H1 (cell line): Measurements from ENCODE around the gene ZBTB7B. TPM values are rescaled to one million over a fixed set of nuclear protein-coding genes. Genes with fewer than 3 reads are reported as not detected.

Experiments
- CTCF ChIA-PET: fragments of 300-600 bp; sonication (Branson Sonifier 250); formaldehyde crosslinking; loops from one replicate; lab custom pipeline; 2021; ENCODE audit not compliant: partially characterized antibody; lab: Charles Lee
- POLR2A ChIA-PET: fragments of 300-600 bp; sonication (Branson Sonifier 250); formaldehyde crosslinking; loops from one replicate; lab custom pipeline; 2021; ENCODE audit warnings: inconsistent platforms; ENCODE audit not compliant: partially characterized antibody; lab: Charles Lee
- DNase-seq, 2 experiments: peaks; one replicate each; pipeline versions ENCODE4 v3.0.0 to v3.0.0-alpha.2; 2010 to 2022; ENCODE audit warnings: low spot score in 2 of 2, low read depth in 1 of 2, mixed read lengths in 1 of 2
- FAIRE-seq: peaks from 2 replicates; lab custom pipeline; 2011; peaks lifted over from hg19 to GRCh38; lab: Jason Lieb, UNC
- H2AFZ ChIP-seq: 2 replicates; pipeline ENCODE4 v1.8.1; 2012; ENCODE audit warnings: low read length, inconsistent platforms
- H2AK5ac ChIP-seq: 2 replicates; pipeline ENCODE4 v1.6.1; 2013; ENCODE audit warnings: low read depth, low read length
- H2BK120ac ChIP-seq: replicated peaks from 2 replicates; pipeline ENCODE3; 2013; ENCODE audit warnings: low read depth, low read length, inconsistent platforms
- H2BK12ac ChIP-seq: 2 replicates; pipeline ENCODE4 v1.6.1; 2013; ENCODE audit warnings: low read depth, low read length
- H2BK15ac ChIP-seq: 2 replicates; pipeline ENCODE4 v1.6.1; 2013; ENCODE audit warnings: low read length
- H2BK20ac ChIP-seq: 2 replicates; pipeline ENCODE4 v1.6.1; 2013; ENCODE audit warnings: low read length
- H2BK5ac ChIP-seq: 2 replicates; pipeline ENCODE4 v1.6.1; 2013; ENCODE audit warnings: low read depth, low read length
- H3K14ac ChIP-seq: 2 replicates; pipeline ENCODE4 v1.6.1; 2013; ENCODE audit warnings: inconsistent platforms; ENCODE audit not compliant: insufficient read length
- H3K18ac ChIP-seq: 2 replicates; pipeline ENCODE4 v1.6.1; 2013; ENCODE audit warnings: low read length; ENCODE audit errors: extremely low read depth
- H3K23ac ChIP-seq: 2 replicates; pipeline ENCODE4 v1.6.1; 2013; ENCODE audit warnings: inconsistent platforms; ENCODE audit not compliant: insufficient read length
- H3K23me2 ChIP-seq: 2 replicates; pipeline ENCODE4 v1.6.1; 2013; ENCODE audit warnings: low read depth, low read length
- H3K27ac ChIP-seq: 2 replicates; pipeline ENCODE4 v1.6.1; 2011; ENCODE audit warnings: low read depth, low read length, inconsistent platforms
- H3K27me3 ChIP-seq, 4 experiments: replicated peaks in 1 of 4; 1 replicate in 1 of 4; 2 replicates in 3 of 4; pipeline versions ENCODE4 v1.6.1 to v1.8.1; 2011 to 2013; ENCODE audit warnings: low read length in 3 of 4, mild to moderate bottlenecking in 3 of 4, inconsistent platforms in 2 of 4, mixed read lengths in 2 of 4, moderate library complexity in 1 of 4; ENCODE audit not compliant: control insufficient read depth in 3 of 4, insufficient read depth in 3 of 4; ENCODE audit errors: extremely low read depth in 1 of 4
- H3K36me3 ChIP-seq, 4 experiments: 2 replicates each; pipeline versions ENCODE4 v1.6.1 to v1.8.1; 2011 to 2013; ENCODE audit warnings: mild to moderate bottlenecking in 4 of 4, low read length in 3 of 4, moderate library complexity in 2 of 4, control low read depth in 1 of 4, inconsistent platforms in 1 of 4; ENCODE audit not compliant: insufficient read depth in 4 of 4, control insufficient read depth in 2 of 4
- H3K4ac ChIP-seq: replicated peaks from 2 replicates; pipeline ENCODE3; 2013; ENCODE audit warnings: low read length, low read depth, mixed read lengths, inconsistent platforms; ENCODE audit not compliant: insufficient read length
- H3K4me1 ChIP-seq, 4 experiments: replicated peaks in 1 of 4; 1 replicate in 1 of 4; 2 replicates in 3 of 4; pipeline versions ENCODE4 v1.6.1 to v1.8.1; 2011 to 2013; ENCODE audit warnings: low read length in 3 of 4, inconsistent platforms in 2 of 4, mixed read lengths in 1 of 4; ENCODE audit not compliant: insufficient read depth in 4 of 4, control insufficient read depth in 3 of 4
- H3K4me2 ChIP-seq, 2 experiments: 2 replicates each; pipeline versions ENCODE4 v1.6.1 to v1.8.1; 2011 to 2013; ENCODE audit warnings: low read depth in 2 of 2, low read length in 2 of 2, control low read depth in 1 of 2, inconsistent platforms in 1 of 2, mild to moderate bottlenecking in 1 of 2; ENCODE audit not compliant: insufficient read depth in 1 of 2
- H3K4me3 ChIP-seq, 4 experiments: fragments of 200-600, 300-600 bp in 1 of 4; sonication (generic), shearing (Covaris generic), sonication (Bioruptor Twin) in 1 of 4; 2 replicates each; pipeline versions ENCODE4 v1.5.1 to v1.8.1; 2011 to 2016; ENCODE audit warnings: low read length in 4 of 4, low read depth in 3 of 4, control low read depth in 2 of 4, inconsistent platforms in 2 of 4, mild to moderate bottlenecking in 2 of 4, mixed read lengths in 1 of 4, moderate library complexity in 1 of 4; ENCODE audit not compliant: insufficient read depth in 2 of 4; ENCODE audit errors: extremely low read depth in 1 of 4
- H3K56ac ChIP-seq: replicated peaks from 2 replicates; pipeline ENCODE3; 2013; ENCODE audit warnings: low read depth, mild to moderate bottlenecking, mixed read lengths, low read length, inconsistent platforms; ENCODE audit not compliant: insufficient read length
- H3K79me1 ChIP-seq: 2 replicates; pipeline ENCODE4 v1.6.1; 2013; ENCODE audit warnings: low read depth, low read length, control low read depth
- H3K79me2 ChIP-seq, 2 experiments: 2 replicates each; pipeline versions ENCODE4 v1.6.1 to v1.8.1; 2012 to 2013; ENCODE audit warnings: low read length in 2 of 2, mild to moderate bottlenecking in 2 of 2, inconsistent platforms in 1 of 2; ENCODE audit not compliant: insufficient read depth in 2 of 2, control insufficient read depth in 1 of 2
- H3K9ac ChIP-seq, 4 experiments: replicated peaks in 1 of 4; 1 replicate in 1 of 4; 2 replicates in 3 of 4; pipeline versions ENCODE4 v1.6.1 to v1.8.1; 2011 to 2013; ENCODE audit warnings: low read depth in 3 of 4, low read length in 3 of 4, control low read depth in 2 of 4, mild to moderate bottlenecking in 2 of 4, moderate library complexity in 2 of 4, inconsistent platforms in 1 of 4; ENCODE audit errors: extremely low read depth in 1 of 4
- H3K9me3 ChIP-seq, 2 experiments: 2 replicates each; pipeline versions ENCODE4 v1.6.1 to v1.8.1; 2012 to 2013; ENCODE audit warnings: mild to moderate bottlenecking in 2 of 2, moderate library complexity in 2 of 2, control low read depth in 1 of 2, inconsistent platforms in 1 of 2, low read depth in 1 of 2, low read length in 1 of 2, mixed read lengths in 1 of 2; ENCODE audit not compliant: insufficient read depth in 2 of 2
- H4K20me1 ChIP-seq, 2 experiments: replicated peaks in 1 of 2; 2 replicates each; pipeline versions ENCODE3 to v1.8.1; 2011 to 2013; ENCODE audit warnings: inconsistent platforms in 2 of 2, low read length in 2 of 2, mild to moderate bottlenecking in 1 of 2; ENCODE audit not compliant: insufficient read depth in 2 of 2, control insufficient read depth in 1 of 2
- H4K5ac ChIP-seq: 2 replicates; pipeline ENCODE4 v1.6.1; 2013; ENCODE audit warnings: low read length, low read depth, mixed read lengths, inconsistent platforms; ENCODE audit not compliant: insufficient read length
- H4K8ac ChIP-seq: 2 replicates; pipeline ENCODE4 v1.8.0; 2013; ENCODE audit warnings: mild to moderate bottlenecking, moderate library complexity, low read length, inconsistent platforms; ENCODE audit not compliant: insufficient read depth; ENCODE audit errors: extremely low read depth
- H4K91ac ChIP-seq: replicated peaks from 2 replicates; pipeline ENCODE3; 2013; ENCODE audit warnings: low read length, mixed read lengths, inconsistent platforms; ENCODE audit not compliant: insufficient read length
- BCL11A ChIP-seq, 2 experiments: IDR thresholded peaks; one replicate each; pipeline ENCODE4 v1.6.1; 2011; ENCODE audit warnings: low read depth in 2 of 2, low read length in 2 of 2, mild to moderate bottlenecking in 2 of 2
- CHD1 ChIP-seq: IDR thresholded peaks from 2 replicates; pipeline ENCODE4 v1.6.1; 2012; ENCODE audit warnings: low read depth, low read length, improper control_type of control experiment
- KDM1A ChIP-seq: fragments of 200-600, 300-600 bp; sonication (generic); IDR thresholded peaks from 2 replicates; pipeline ENCODE4 v1.7.1; 2016; ENCODE audit warnings: mild to moderate bottlenecking, low read length, borderline replicate concordance
- KDM5A ChIP-seq: fragments of 200-600 bp; IDR thresholded peaks from 2 replicates; pipeline ENCODE4 v1.7.1; 2012; ENCODE audit warnings: mild to moderate bottlenecking, low read length, inconsistent platforms, mixed read lengths
- POLR2A ChIP-seq, 2 experiments: IDR thresholded peaks; 1 replicate in 1 of 2; 2 replicates in 1 of 2; pipeline ENCODE4 v1.6.1; 2011; ENCODE audit warnings: low read depth in 2 of 2, low read length in 2 of 2, mild to moderate bottlenecking in 2 of 2; ENCODE audit errors: control extremely low read depth in 1 of 2
- POU5F1 ChIP-seq: IDR thresholded peaks from 2 replicates; pipeline ENCODE4 v1.6.1; 2011; ENCODE audit warnings: low read depth, mild to moderate bottlenecking, low read length, moderate library complexity
- RXRA ChIP-seq: IDR thresholded peaks from 2 replicates; pipeline ENCODE4 v1.6.1; 2011; ENCODE audit warnings: low read depth, mild to moderate bottlenecking, low read length, moderate library complexity; ENCODE audit not compliant: insufficient read depth
- SUZ12 ChIP-seq: fragments of 200-600 bp; sonication (generic); IDR thresholded peaks from 2 replicates; pipeline ENCODE4 v1.6.1; 2012; ENCODE audit warnings: mild to moderate bottlenecking, inconsistent platforms, low read length, moderate library complexity, mixed read lengths
- TBP ChIP-seq: IDR thresholded peaks from 2 replicates; pipeline ENCODE4 v1.6.1; 2011; ENCODE audit warnings: low read depth, low read length, improper control_type of control experiment
- WGBS, 2 experiments: shearing (Covaris generic) in 1 of 2; methylation state at CpG; one replicate each; pipeline versions ENCODE4 v1.1.6 to v1.1.7; 2013 to 2015; ENCODE audit warnings: low lambda C conversion rate in 2 of 2, mixed read lengths in 2 of 2, inconsistent platforms in 1 of 2, low coverage in 1 of 2, missing lambda C conversion rate in 1 of 2; ENCODE audit not compliant: insufficient replicate concordance in 2 of 2, insufficient coverage in 1 of 2, insufficient read length in 1 of 2; ENCODE audit errors: extremely low coverage in 1 of 2, missing lambda C conversion rate in 1 of 2; 5-methylcytosine and 5-hydroxymethylcytosine counted together
- polyA plus RNA-seq, 7 experiments: library from polyadenylated mRNA; depleted of rRNA in 3 of 7; stranded (reverse) in 5 of 7; unstranded in 2 of 7; fragments of >200 nt in 5 of 7; fragments of 200-250 nt in 2 of 7; gene quantifications; 1 replicate in 5 of 7; 2 replicates in 1 of 7; 4 replicates in 1 of 7; pipeline versions ENCODE4 v1.2.1 to v1.2.3, GENCODE V29; 2011 to 2013; ENCODE audit warnings: missing spikeins in 2 of 7, mixed read lengths in 2 of 7
- total RNA-seq: library from RNA; stranded (reverse); fragmentation: NEBNext Ultra II Directional; extraction: Animal tissue kit (Norgen Biotek cat#: 25700); gene quantifications from 2 replicates; pipeline ENCODE4 v1.2.1, GENCODE V29; 2021
- TF ChIP-seq, protein P1 (sequence below): IDR thresholded peaks from 2 replicates; pipeline ENCODE4 v1.6.1; 2011; ENCODE audit warnings: low read length, improper control_type of control experiment
- TF ChIP-seq, protein P2 (sequence below): IDR thresholded peaks from 2 replicates; pipeline ENCODE4 v1.6.1; 2012; ENCODE audit warnings: low read length, inconsistent platforms

The ZBTB7B gene
- total and polyA plus RNA-seq, 2 of the 8 experiments (the other 6 are each of a cell fraction or from before 2014, with no cell fraction given): 24.5 to 36.9 TPM

DNA sequence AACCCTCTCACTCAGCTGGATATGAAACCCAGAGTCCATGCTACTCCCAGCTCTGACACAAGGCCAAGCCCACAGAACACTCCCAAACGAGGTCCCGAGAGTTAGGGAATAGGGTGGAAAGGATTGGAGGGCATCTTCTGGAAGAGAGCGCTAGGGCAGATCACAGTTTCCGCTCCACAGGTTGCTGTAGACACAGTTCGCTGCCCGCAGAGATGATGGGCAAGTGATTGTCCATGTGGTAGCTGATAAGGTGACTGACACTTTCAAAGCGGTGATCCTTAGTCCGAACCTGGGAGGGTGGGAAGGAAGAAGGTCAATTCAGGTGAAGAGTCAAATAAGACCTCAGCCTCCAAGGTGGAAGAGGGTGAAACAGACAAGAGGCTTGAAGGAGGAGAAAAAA, 39.0 kb upstream of the ZBTB7B start:
- H3K23me2 ChIP-seq: no peaks in the 10 kb centered on the region; the same call in 1 of the 2 replicates
- H2AK5ac ChIP-seq: no peak overlapping the region
- no peak overlapping the region for H3K9ac ChIP-seq
- H3K4me1 ChIP-seq: peaks cover 3 to 6% (median 4%) of the 10 kb centered on the region in 4 experiments
- no peak overlapping the region for H2BK12ac ChIP-seq
- no peak overlapping the region for H2BK15ac ChIP-seq
- H4K91ac ChIP-seq: no peak overlapping the region
- no peak overlapping the region for H3K18ac ChIP-seq
- no peak overlapping the region for H2BK120ac ChIP-seq
- no peak overlapping the region for H2BK5ac ChIP-seq
- DNase-seq (no peak), FAIRE-seq (no peak)
- H3K23ac ChIP-seq: no peak overlapping the region
- no peaks in the 10 kb centered on the region for H3K27me3 ChIP-seq
- no peaks in the 10 kb centered on the region for H3K9me3 ChIP-seq
- no peak overlapping the region for H4K8ac ChIP-seq
- H4K20me1 ChIP-seq: peaks cover 5 to 8% of the 10 kb centered on the region in 2 experiments
- H2AFZ ChIP-seq: no peak overlapping the region
- H3K79me1 ChIP-seq: peaks cover 10% of the 10 kb centered on the region
- no peak overlapping the region for H3K4me2 ChIP-seq
- POLR2A ChIA-PET: interaction anchor here (1.0 to 42.8 kb wide), 4 partner anchors 5 to 51 kb away, joined by 3 to 662 read pairs (median 333); partner anchors contain the start of genes CKS1B, FLAD1, LENEP and PBXIP1
- no peak overlapping the region for H3K4ac ChIP-seq
- no peak overlapping the region for H3K14ac ChIP-seq
- H4K5ac ChIP-seq: no peak overlapping the region
- H2BK20ac ChIP-seq: no peak overlapping the region
- H3K4me3 ChIP-seq: no peak overlapping the region
- peaks cover 0 to 32% of the 10 kb centered on the region in 2 experiments; a peak in 3 of 4 replicates for H3K79me2 ChIP-seq
- WGBS, 2 experiments: 95% methylated on average over 8 of the region's 8 CpGs; no CpG with 5 or more reads in 1 of the 2 experiments
- no peak overlapping the region for H3K27ac ChIP-seq
- H3K36me3 ChIP-seq: peaks cover 22 to 54% (median 44%) of the 10 kb centered on the region in 4 experiments
- no peak overlapping the region for H3K56ac ChIP-seq
- CTCF ChIA-PET: interaction anchor here (0.7 to 8.2 kb wide), 10 partner anchors 8 to 286 kb away, joined by 3 to 113 read pairs (median 4); partner anchors contain the start of genes FLAD1, LENEP and PBXIP1
- TF ChIP-seq POLR2A (IDR thresholded peaks at IDR 0.05; ENCODE audit: control extremely low read depth in 1 of 2, low read depth in 2 of 2, low read length in 2 of 2): no peak
- TF ChIP-seq SUZ12: no peak
- TF ChIP-seq CHD1: no peak
- no peak for TF ChIP-seq KDM5A
- TF ChIP-seq BCL11A (IDR thresholded peaks at IDR 0.05; ENCODE audit: low read depth in 2 of 2, low read length in 2 of 2): no peak
- TF ChIP-seq, protein P1, sequence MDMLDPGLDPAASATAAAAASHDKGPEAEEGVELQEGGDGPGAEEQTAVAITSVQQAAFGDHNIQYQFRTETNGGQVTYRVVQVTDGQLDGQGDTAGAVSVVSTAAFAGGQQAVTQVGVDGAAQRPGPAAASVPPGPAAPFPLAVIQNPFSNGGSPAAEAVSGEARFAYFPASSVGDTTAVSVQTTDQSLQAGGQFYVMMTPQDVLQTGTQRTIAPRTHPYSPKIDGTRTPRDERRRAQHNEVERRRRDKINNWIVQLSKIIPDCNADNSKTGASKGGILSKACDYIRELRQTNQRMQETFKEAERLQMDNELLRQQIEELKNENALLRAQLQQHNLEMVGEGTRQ: no peak
- TF ChIP-seq TBP: no peak
- TF ChIP-seq KDM1A: no peak
- TF ChIP-seq RXRA: no peak
- no peak for TF ChIP-seq POU5F1
- TF ChIP-seq, protein P2, sequence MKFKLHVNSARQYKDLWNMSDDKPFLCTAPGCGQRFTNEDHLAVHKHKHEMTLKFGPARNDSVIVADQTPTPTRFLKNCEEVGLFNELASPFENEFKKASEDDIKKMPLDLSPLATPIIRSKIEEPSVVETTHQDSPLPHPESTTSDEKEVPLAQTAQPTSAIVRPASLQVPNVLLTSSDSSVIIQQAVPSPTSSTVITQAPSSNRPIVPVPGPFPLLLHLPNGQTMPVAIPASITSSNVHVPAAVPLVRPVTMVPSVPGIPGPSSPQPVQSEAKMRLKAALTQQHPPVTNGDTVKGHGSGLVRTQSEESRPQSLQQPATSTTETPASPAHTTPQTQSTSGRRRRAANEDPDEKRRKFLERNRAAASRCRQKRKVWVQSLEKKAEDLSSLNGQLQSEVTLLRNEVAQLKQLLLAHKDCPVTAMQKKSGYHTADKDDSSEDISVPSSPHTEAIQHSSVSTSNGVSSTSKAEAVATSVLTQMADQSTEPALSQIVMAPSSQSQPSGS: no peak
